Glutamatergic neuron (in vitro differentiated cells): Measurements from ENCODE around the gene IGFBP6. TPM values are rescaled to one million over a fixed set of nuclear protein-coding genes. Genes with fewer than 3 reads are reported as not detected.

Source experiments
- DNase-seq: peaks from one replicate; pipeline ENCODE4 v3.0.0; 2022
- H3K27ac Mint-ChIP-seq: one replicate; pipeline ENCODE4 v1.8.0; 2020; ENCODE audit warnings: mild to moderate bottlenecking, mixed read lengths, inconsistent platforms; ENCODE audit not compliant: unreplicated experiment
- H3K27me3 Mint-ChIP-seq: one replicate; pipeline ENCODE4 v1.8.0; 2020; ENCODE audit warnings: mild to moderate bottlenecking, moderate library complexity, mixed read lengths, inconsistent platforms; ENCODE audit not compliant: unreplicated experiment
- H3K36me3 Mint-ChIP-seq: one replicate; pipeline ENCODE4 v1.8.0; 2020; ENCODE audit warnings: mild to moderate bottlenecking, mixed read lengths, inconsistent platforms; ENCODE audit not compliant: unreplicated experiment
- H3K4me1 Mint-ChIP-seq: one replicate; pipeline ENCODE4 v1.8.0; 2020; ENCODE audit warnings: mild to moderate bottlenecking, low read depth, mixed read lengths, inconsistent platforms; ENCODE audit not compliant: unreplicated experiment
- H3K4me3 Mint-ChIP-seq: one replicate; pipeline ENCODE4 v1.8.0; 2020; ENCODE audit warnings: mild to moderate bottlenecking, mixed read lengths, inconsistent platforms; ENCODE audit not compliant: unreplicated experiment
- H3K9me3 Mint-ChIP-seq: one replicate; pipeline ENCODE4 v1.8.0; 2020; ENCODE audit warnings: mild to moderate bottlenecking, moderate library complexity, mixed read lengths, inconsistent platforms; ENCODE audit not compliant: unreplicated experiment
- CTCF ChIP-seq: fragments of 200-600 bp; sonication (generic); IDR thresholded peaks from one replicate; pipeline ENCODE4 v1.5.0; 2021; ENCODE audit not compliant: partially characterized antibody, unreplicated experiment
- total RNA-seq: library from RNA; stranded (reverse); fragmentation: NEBNext Ultra II Directional; extraction: Animal tissue kit (Norgen Biotek cat#: 25700); gene quantifications from one replicate; pipeline ENCODE4 v1.2.1, GENCODE V29; 2021; ENCODE audit not compliant: unreplicated experiment

IGFBP6 gene
- total RNA-seq, 1 donor from 2014 or later, result not detected

DNA sequence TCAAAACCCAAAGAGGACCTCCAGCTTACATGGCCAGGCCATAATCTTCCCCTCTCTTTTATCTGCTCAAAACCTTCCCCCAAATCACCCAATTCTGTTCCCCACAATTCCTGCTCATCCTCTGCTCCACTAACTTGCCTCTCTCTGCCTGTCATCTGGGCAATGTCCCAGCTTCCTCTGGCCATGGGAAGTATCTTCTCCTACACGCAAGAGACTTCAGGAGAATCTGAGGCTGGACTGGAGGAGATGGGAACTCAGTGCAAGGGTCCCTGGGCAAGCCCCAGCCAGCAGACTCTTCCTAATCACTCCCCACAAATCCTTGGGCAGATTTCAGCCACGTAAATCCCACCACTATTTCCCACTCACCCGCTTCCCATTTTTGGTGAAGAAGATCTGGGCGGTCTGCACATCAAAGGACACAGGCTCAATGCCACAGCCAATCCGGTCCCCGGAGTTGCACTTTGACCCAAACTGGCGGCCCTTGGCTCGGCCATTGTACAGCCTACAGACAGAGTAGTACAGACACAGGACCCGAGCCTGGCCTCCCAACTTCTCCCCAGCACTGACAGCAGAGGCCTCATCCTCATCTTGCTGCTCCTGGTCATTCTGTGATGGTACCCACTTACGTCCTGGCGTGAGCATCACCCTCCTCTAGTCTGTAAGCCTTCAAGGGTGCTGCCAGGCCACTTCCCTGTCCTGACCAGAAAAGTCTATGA is 23.0 kb upstream of the IGFBP6 start:
- TF ChIP-seq CTCF, result no peak
- DNase-seq, result no peak
- no peak overlapping the region for H3K27ac Mint-ChIP-seq
- H3K36me3 Mint-ChIP-seq, result peaks cover 10% of the 10 kb centered on the region
- peaks cover 4% of the 10 kb centered on the region for H3K9me3 Mint-ChIP-seq
- H3K27me3 Mint-ChIP-seq, result peaks cover 5% of the 10 kb centered on the region
- peaks cover 2% of the 10 kb centered on the region for H3K4me1 Mint-ChIP-seq
- no peak overlapping the region for H3K4me3 Mint-ChIP-seq

GRCh38 chr12:53074999-53075370 is 22.5 kb upstream of the IGFBP6 start:
- Mint-ChIP-seq H3K27me3 (peaks cover 5% of the 10 kb centered on the region), H3K4me1 (peaks cover 2% of the 10 kb centered on the region)
- no peak for DNase-seq

GRCh38 chr12:53076461-53076860 is 21.0 kb upstream of the IGFBP6 start:
- no peak overlapping the region for H3K4me3 Mint-ChIP-seq
- TF ChIP-seq CTCF, result no peak
- peaks cover 2% of the 10 kb centered on the region for H3K9me3 Mint-ChIP-seq
- peaks cover 6% of the 10 kb centered on the region for H3K27me3 Mint-ChIP-seq
- H3K27ac Mint-ChIP-seq, result no peak overlapping the region
- no peak for DNase-seq
- H3K36me3 Mint-ChIP-seq, result peaks cover 7% of the 10 kb centered on the region
- H3K4me1 Mint-ChIP-seq, result peaks cover 2% of the 10 kb centered on the region

More at GRCh38 chr12:53074999-53075370, 22.5 kb upstream of the IGFBP6 start:
- no peak for TF ChIP-seq CTCF
- H3K4me3 Mint-ChIP-seq, result no peak overlapping the region
- peaks cover 4% of the 10 kb centered on the region for H3K9me3 Mint-ChIP-seq
- peaks cover 10% of the 10 kb centered on the region for H3K36me3 Mint-ChIP-seq
- H3K27ac Mint-ChIP-seq, result no peak overlapping the region

GRCh38 chr12:53077030-53077429 is 20.4 kb upstream of the IGFBP6 start:
- no peak overlapping the region for H3K27ac Mint-ChIP-seq
- DNase-seq, result no peak
- H3K4me1 Mint-ChIP-seq, result no peaks in the 10 kb centered on the region
- H3K27me3 Mint-ChIP-seq, result peaks cover 7% of the 10 kb centered on the region
- H3K36me3 Mint-ChIP-seq, result peaks cover 7% of the 10 kb centered on the region
- no peak overlapping the region for H3K4me3 Mint-ChIP-seq
- no peak for TF ChIP-seq CTCF
- H3K9me3 Mint-ChIP-seq, result peaks cover 2% of the 10 kb centered on the region

- Mint-ChIP-seq H3K4me3 (peak overlapping the region; percentile 94), H3K27me3 (peaks cover 5% of the 10 kb centered on the region), H3K9me3 (peaks cover 2% of the 10 kb centered on the region), H3K4me1 (no peaks in the 10 kb centered on the region), H3K36me3 (peaks cover 7% of the 10 kb centered on the region), H3K27ac (peak overlapping the region; percentile 43)
- peak; percentile 17 for TF ChIP-seq CTCF
- no peak for DNase-seq
Measured at GRCh38 chr12:53078425-53079225, 18.8 kb upstream of the IGFBP6 start.
